Endothelial cell of umbilical vein (primary cell): ENCODE results near the gene INPP5J. TPM values are rescaled to one million over a fixed set of nuclear protein-coding genes. Genes with fewer than 3 reads are reported as not detected.

Experiments
- BruUV-seq: library from RNA; stranded (reverse); fragments of 400-500 nt; replicated peaks from 2 replicates; lab custom pipeline; 2021; lab: Mats Ljungman, UMichigan
- CTCF ChIA-PET: fragments of 300-600, 350-600 bp; sonication (Branson Sonifier 250); formaldehyde crosslinking; loops from one replicate; lab custom pipeline; 2021; ENCODE audit warnings: antibody characterized with exemption, inconsistent platforms; lab: Charles Lee
- POLR2A ChIA-PET: fragments of 300-600, 350-600 bp; sonication (Branson Sonifier 250); formaldehyde crosslinking; loops from one replicate; lab custom pipeline; 2021; ENCODE audit warnings: antibody characterized with exemption, inconsistent platforms; lab: Charles Lee
- DNase-seq: peaks from one replicate; pipeline ENCODE4 v3.0.0-alpha.2; 2011; ENCODE audit warnings: low read depth, low spot score
- FAIRE-seq: peaks from 2 replicates; lab custom pipeline; 2011; peaks lifted over from hg19 to GRCh38; lab: Jason Lieb, UNC
- H2AFZ ChIP-seq: 2 replicates; pipeline ENCODE4 v1.6.0; 2012; ENCODE audit warnings: low read depth, low read length, control low read depth, inconsistent platforms
- H3K27ac ChIP-seq: 2 replicates; pipeline ENCODE4 v1.5.1; 2011; ENCODE audit warnings: low read depth, mild to moderate bottlenecking, control low read depth, low read length, moderate library complexity; ENCODE audit not compliant: insufficient read depth
- H3K27me3 ChIP-seq, 2 experiments: 2 replicates each; pipeline versions ENCODE4 v1.6.0 to v1.6.1; 2011; ENCODE audit warnings: low read length in 2 of 2, mixed read lengths in 1 of 2; ENCODE audit not compliant: control insufficient read depth in 2 of 2, insufficient read depth in 2 of 2
- H3K36me3 ChIP-seq, 2 experiments: 2 replicates in 1 of 2; 3 replicates in 1 of 2; pipeline ENCODE4 v1.5.1; 2011; ENCODE audit warnings: low read length in 2 of 2, mild to moderate bottlenecking in 1 of 2, moderate library complexity in 1 of 2; ENCODE audit not compliant: control insufficient read depth in 2 of 2, insufficient read depth in 2 of 2; ENCODE audit errors: extremely low read depth in 1 of 2
- H3K4me1 ChIP-seq: 3 replicates; pipeline ENCODE4 v1.5.1; 2011; ENCODE audit warnings: mild to moderate bottlenecking, low read length; ENCODE audit not compliant: control insufficient read depth, insufficient read depth; ENCODE audit errors: extremely low read depth
- H3K4me2 ChIP-seq: 2 replicates; pipeline ENCODE4 v1.6.1; 2011; ENCODE audit warnings: low read length, control low read depth, mixed read lengths; ENCODE audit not compliant: insufficient read depth
- H3K4me3 ChIP-seq, 3 experiments: fragments of 200-600 bp in 1 of 3; sonication (generic), shearing (Covaris generic) in 1 of 3; replicated peaks in 1 of 3; 2 replicates each; pipeline ENCODE4 v1.5.1; 2011 to 2016; ENCODE audit warnings: control low read depth in 3 of 3, low read length in 3 of 3, mild to moderate bottlenecking in 2 of 3, inconsistent platforms in 1 of 3, low read depth in 1 of 3, moderate library complexity in 1 of 3; ENCODE audit not compliant: insufficient read depth in 1 of 3
- H3K79me2 ChIP-seq: 2 replicates; pipeline ENCODE4 v1.6.0; 2012; ENCODE audit warnings: low read length, inconsistent platforms; ENCODE audit not compliant: control insufficient read depth, insufficient read depth
- H3K9ac ChIP-seq: replicated peaks from 2 replicates; pipeline ENCODE3; 2011; ENCODE audit warnings: low read length, control low read depth; ENCODE audit not compliant: insufficient read depth; ENCODE audit errors: extremely low read depth
- H3K9me1 ChIP-seq: replicated peaks from 3 replicates; pipeline ENCODE4 v1.6.0; 2011; ENCODE audit warnings: mild to moderate bottlenecking, low read length; ENCODE audit not compliant: control insufficient read depth, insufficient read depth; ENCODE audit errors: extremely low read depth
- H3K9me3 ChIP-seq: replicated peaks from 2 replicates; pipeline ENCODE4 v1.5.1; 2012; ENCODE audit warnings: low read length, inconsistent platforms; ENCODE audit not compliant: control insufficient read depth, insufficient read depth
- H4K20me1 ChIP-seq: replicated peaks from 2 replicates; pipeline ENCODE3; 2011; ENCODE audit warnings: mild to moderate bottlenecking, low read length; ENCODE audit not compliant: control insufficient read depth, insufficient read depth; ENCODE audit errors: extremely low read depth
- FOS ChIP-seq: IDR thresholded peaks from 2 replicates; pipeline ENCODE4 v1.6.1; 2011; ENCODE audit warnings: mild to moderate bottlenecking, low read length, moderate library complexity, borderline replicate concordance; ENCODE audit not compliant: insufficient read depth
- GATA2 ChIP-seq: IDR thresholded peaks from 2 replicates; pipeline ENCODE4 v1.7.0; 2011; ENCODE audit warnings: low read depth, mild to moderate bottlenecking, moderate library complexity, mixed read lengths, low read length; ENCODE audit not compliant: insufficient read length, insufficient read depth
- JUN ChIP-seq: IDR thresholded peaks from 2 replicates; pipeline ENCODE4 v1.6.1; 2011; ENCODE audit warnings: borderline replicate concordance, low read depth; ENCODE audit not compliant: insufficient read length, insufficient read depth
- MYC ChIP-seq: IDR thresholded peaks from one replicate; pipeline ENCODE4 v1.6.1; 2011; ENCODE audit warnings: mild to moderate bottlenecking, low read depth, low read length
- POLR2A ChIP-seq: IDR thresholded peaks from 2 replicates; pipeline ENCODE4 v1.6.1; 2012; ENCODE audit warnings: low read depth, mild to moderate bottlenecking, control low read depth, low read length
- dilution Hi-C: fragments of 300-500 bp; cut with MboI; formaldehyde crosslinking; loops from one replicate; pipeline ENCODE4 v1.15.0; 2019; ENCODE audit warnings: low sequenced_read_pairs; ENCODE audit not compliant: extremely low pct_ligation_motif_present
- intact Hi-C: fragments of 100-400 bp; cut with micrococcal nuclease; formaldehyde crosslinking; loops from one replicate; pipeline ENCODE4 v1.10.0; 2022
- polyA plus RNA-seq, 4 experiments: library from polyadenylated mRNA; depleted of rRNA in 3 of 4; stranded (reverse) in 3 of 4; unstranded in 1 of 4; fragments of >200 nt; gene quantifications; 2 replicates each; pipeline versions ENCODE4 v1.2.1 to v1.2.3, GENCODE V29; 2011 to 2012; ENCODE audit warnings: missing spikeins in 1 of 4
- total RNA-seq: library from RNA; stranded (reverse); gene quantifications from 2 replicates; pipeline ENCODE4 v1.2.3, GENCODE V29; 2021
- TF ChIP-seq, protein P1 (sequence below), 2 donors: IDR thresholded peaks; 1 replicate in 1 of 2; 2 replicates in 1 of 2; pipeline ENCODE4 v1.5.1; 2011; ENCODE audit warnings: low read length in 2 of 2, mild to moderate bottlenecking in 2 of 2, moderate library complexity in 2 of 2, control low read depth in 1 of 2, inconsistent platforms in 1 of 2, low read depth in 1 of 2; ENCODE audit not compliant: insufficient read depth in 1 of 2; ENCODE audit errors: extremely low read depth in 1 of 2
- TF ChIP-seq, protein P2 (sequence below): IDR thresholded peaks from 2 replicates; pipeline ENCODE4 v1.6.1; 2011; ENCODE audit not compliant: insufficient read depth, insufficient read length

INPP5J gene
- total and polyA plus RNA-seq, 2 donors (not counting 3 experiments of a cell fraction or from before 2014, with no cell fraction given), result 0.43 to 0.49 TPM

DNA sequence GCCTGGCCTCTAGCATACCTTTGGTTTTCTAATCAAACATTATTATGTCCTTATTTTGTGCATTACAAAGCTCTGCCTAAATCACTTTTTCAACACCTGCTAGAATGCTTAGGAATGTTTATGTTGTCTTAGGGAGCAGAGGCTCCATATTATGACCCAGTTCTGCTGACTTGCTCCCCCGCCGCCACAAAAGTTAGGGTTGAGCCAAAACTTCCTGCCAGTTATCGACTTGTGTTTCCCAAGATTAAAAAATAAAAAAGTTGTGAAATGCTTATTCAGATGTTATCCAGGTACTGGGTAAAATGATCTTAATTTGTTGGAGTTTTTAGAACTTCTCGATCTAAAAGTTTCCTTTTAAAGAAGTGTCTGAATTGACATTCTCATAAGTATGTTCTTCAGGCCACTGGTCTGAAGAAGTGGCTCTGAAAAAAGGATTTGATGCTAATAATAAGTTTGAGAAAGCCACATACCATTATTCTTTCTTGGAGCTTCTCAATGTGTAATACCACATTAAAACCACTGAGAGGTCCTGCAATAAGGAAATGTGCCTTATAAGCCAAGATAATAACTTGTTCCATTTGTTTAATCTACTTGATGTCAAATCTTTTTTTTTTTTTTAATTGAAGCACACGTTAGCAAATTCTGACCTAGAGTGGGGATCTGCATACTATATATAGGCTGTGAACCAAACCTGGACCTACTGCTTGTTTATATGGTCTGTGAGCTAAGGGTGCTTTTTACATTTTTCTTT, 39.4 kb downstream of the INPP5J start:
- TF ChIP-seq FOS (no peak), POLR2A (no peak), JUN (no peak), MYC (no peak), GATA2 (no peak)
- TF ChIP-seq, protein P1, sequence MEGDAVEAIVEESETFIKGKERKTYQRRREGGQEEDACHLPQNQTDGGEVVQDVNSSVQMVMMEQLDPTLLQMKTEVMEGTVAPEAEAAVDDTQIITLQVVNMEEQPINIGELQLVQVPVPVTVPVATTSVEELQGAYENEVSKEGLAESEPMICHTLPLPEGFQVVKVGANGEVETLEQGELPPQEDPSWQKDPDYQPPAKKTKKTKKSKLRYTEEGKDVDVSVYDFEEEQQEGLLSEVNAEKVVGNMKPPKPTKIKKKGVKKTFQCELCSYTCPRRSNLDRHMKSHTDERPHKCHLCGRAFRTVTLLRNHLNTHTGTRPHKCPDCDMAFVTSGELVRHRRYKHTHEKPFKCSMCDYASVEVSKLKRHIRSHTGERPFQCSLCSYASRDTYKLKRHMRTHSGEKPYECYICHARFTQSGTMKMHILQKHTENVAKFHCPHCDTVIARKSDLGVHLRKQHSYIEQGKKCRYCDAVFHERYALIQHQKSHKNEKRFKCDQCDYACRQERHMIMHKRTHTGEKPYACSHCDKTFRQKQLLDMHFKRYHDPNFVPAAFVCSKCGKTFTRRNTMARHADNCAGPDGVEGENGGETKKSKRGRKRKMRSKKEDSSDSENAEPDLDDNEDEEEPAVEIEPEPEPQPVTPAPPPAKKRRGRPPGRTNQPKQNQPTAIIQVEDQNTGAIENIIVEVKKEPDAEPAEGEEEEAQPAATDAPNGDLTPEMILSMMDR (IDR thresholded peaks at IDR 0.05; ENCODE audit: extremely low read depth in 1 of 2, insufficient read depth in 1 of 2, low read depth in 1 of 2, low read length in 2 of 2), result no peak
- TF ChIP-seq, protein P2, sequence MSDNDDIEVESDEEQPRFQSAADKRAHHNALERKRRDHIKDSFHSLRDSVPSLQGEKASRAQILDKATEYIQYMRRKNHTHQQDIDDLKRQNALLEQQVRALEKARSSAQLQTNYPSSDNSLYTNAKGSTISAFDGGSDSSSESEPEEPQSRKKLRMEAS, result no peak
- no peak overlapping the region for H3K27ac ChIP-seq
- peak overlapping the region; percentile 95 for H3K4me2 ChIP-seq
- CTCF ChIA-PET, result interaction anchor here (0.8 to 17.9 kb wide), 5 partner anchors 11 to 110 kb away, joined by 5 to 231 read pairs (median 22); partner anchors contain the start of gene SELENOM
- intact Hi-C loops (loop anchor here (5.0 kb wide), 1 partner anchor 70 kb away; no protein-coding TSS in a partner anchor), dilution Hi-C loops (no loop called here)
- BruUV-seq, result no TSS peak
- no peaks in the 10 kb centered on the region for H3K9me3 ChIP-seq
- FAIRE-seq (no peak), DNase-seq (peak; percentile 33)
- peaks cover 2 to 3% of the 10 kb centered on the region in 2 experiments for H3K36me3 ChIP-seq
- H3K79me2 ChIP-seq, result peaks cover 41% of the 10 kb centered on the region
- H2AFZ ChIP-seq, result no peak overlapping the region
- no peaks in the 10 kb centered on the region for H3K27me3 ChIP-seq
- POLR2A ChIA-PET, result no interaction called here
- peaks cover 19% of the 10 kb centered on the region for H3K4me1 ChIP-seq
- no peak overlapping the region for H3K9ac ChIP-seq
- H3K9me1 ChIP-seq, result no peaks in the 10 kb centered on the region
- H4K20me1 ChIP-seq, result no peaks in the 10 kb centered on the region
- H3K4me3 ChIP-seq, result no peak overlapping the region
